SU-DHL-6 (cell line): Measurements from ENCODE around the gene C9orf152.

Experiments used
- EZH2phosphoT487 ChIP-seq: fragments of 200-600 bp; sonication (generic), shearing (Covaris generic); conservative IDR thresholded peaks from 2 replicates; pipeline ENCODE4 v1.6.1; 2018; ENCODE audit warnings: mild to moderate bottlenecking, antibody characterized with exemption, low read length, moderate library complexity, mixed read lengths
- TF ChIP-seq, protein P1 (sequence below): fragments of 200-600 bp; sonication (generic); IDR thresholded peaks from one replicate; pipeline ENCODE4 v1.5.1; 2017; ENCODE audit warnings: antibody characterized with exemption, mild to moderate bottlenecking, low read length, moderate library complexity; ENCODE audit not compliant: insufficient read depth, poor library complexity, severe bottlenecking

DNA sequence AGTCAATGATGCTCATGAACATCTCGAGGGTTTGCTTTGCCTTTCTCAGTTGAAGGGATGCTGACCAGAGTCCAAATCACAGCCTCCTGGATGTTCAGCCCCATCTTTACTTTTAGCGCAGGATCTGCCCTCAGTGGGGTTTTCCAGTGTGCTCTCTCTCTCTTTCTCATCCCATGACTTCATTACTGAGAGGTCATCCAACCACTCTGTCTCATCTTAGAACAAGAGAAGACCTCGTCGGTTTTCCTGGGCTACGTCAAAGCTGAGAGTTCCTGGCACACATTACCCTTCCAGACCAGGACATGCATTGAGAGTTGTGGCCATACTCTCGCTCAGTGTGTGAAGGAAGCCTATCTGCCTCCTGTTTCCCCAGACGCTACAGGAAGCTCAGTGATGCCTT is 47.3 kb downstream of the C9orf152 start:
- TF ChIP-seq, protein P1, sequence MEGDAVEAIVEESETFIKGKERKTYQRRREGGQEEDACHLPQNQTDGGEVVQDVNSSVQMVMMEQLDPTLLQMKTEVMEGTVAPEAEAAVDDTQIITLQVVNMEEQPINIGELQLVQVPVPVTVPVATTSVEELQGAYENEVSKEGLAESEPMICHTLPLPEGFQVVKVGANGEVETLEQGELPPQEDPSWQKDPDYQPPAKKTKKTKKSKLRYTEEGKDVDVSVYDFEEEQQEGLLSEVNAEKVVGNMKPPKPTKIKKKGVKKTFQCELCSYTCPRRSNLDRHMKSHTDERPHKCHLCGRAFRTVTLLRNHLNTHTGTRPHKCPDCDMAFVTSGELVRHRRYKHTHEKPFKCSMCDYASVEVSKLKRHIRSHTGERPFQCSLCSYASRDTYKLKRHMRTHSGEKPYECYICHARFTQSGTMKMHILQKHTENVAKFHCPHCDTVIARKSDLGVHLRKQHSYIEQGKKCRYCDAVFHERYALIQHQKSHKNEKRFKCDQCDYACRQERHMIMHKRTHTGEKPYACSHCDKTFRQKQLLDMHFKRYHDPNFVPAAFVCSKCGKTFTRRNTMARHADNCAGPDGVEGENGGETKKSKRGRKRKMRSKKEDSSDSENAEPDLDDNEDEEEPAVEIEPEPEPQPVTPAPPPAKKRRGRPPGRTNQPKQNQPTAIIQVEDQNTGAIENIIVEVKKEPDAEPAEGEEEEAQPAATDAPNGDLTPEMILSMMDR: no peak
- TF ChIP-seq EZH2phosphoT487: no peak
